DMS 273 (cell line): ENCODE data around the gene TNXB.
"Not testable (repeated sequence)": the region's sequence is repeated elsewhere in the genome, so short reads cannot be mapped to it uniquely, and the experiment has no call there.

Experiments used
- DNase-seq: peaks from one replicate; lab custom pipeline; 2025; ENCODE audit not compliant: unreplicated experiment; lab: John Stamatoyannopoulos, UW

The TNXB gene

DNA sequence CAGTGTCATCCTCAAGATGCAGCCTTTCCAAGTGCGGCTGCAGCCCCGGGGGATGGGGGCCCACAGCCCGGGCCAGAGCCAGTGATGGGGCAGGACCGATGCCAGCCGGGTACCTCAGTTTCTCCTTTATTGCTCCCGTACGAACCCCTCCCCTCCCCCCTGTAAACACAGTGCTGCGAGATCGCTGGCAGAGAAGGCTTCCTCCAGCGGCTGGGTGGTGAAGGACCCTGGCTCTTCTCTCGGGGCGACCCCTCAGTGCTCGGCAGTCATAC lies 68.2 kb downstream of the TNXB start:
- not testable (repeated sequence) for DNase-seq

DNA sequence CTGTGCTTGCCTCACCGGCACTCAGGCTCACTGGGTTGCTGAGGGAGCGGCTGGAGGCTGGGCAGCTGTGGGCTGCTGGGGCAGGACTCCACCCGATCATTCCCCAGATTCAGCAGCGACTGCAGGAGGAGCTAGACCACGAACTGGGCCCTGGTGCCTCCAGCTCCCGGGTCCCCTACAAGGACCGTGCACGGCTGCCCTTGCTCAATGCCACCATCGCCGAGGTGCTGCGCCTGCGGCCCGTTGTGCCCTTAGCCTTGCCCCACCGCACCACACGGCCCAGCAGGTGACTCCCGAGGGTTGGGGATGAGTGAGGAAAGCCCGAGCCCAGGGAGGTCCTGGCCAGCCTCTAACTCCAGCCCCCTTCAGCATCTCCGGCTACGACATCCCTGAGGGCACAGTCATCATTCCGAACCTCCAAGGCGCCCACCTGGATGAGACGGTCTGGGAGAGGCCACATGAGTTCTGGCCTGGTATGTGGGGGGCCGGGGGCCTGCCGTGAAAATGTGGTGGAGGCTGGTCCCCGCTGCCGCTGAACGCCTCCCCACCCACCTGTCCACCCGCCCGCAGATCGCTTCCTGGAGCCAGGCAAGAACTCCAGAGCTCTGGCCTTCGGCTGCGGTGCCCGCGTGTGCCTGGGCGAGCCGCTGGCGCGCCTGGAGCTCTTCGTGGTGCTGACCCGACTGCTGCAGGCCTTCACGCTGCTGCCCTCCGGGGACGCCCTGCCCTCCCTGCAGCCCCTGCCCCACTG lies 68.7 kb downstream of the TNXB start:
- not testable (repeated sequence) for DNase-seq

DNA sequence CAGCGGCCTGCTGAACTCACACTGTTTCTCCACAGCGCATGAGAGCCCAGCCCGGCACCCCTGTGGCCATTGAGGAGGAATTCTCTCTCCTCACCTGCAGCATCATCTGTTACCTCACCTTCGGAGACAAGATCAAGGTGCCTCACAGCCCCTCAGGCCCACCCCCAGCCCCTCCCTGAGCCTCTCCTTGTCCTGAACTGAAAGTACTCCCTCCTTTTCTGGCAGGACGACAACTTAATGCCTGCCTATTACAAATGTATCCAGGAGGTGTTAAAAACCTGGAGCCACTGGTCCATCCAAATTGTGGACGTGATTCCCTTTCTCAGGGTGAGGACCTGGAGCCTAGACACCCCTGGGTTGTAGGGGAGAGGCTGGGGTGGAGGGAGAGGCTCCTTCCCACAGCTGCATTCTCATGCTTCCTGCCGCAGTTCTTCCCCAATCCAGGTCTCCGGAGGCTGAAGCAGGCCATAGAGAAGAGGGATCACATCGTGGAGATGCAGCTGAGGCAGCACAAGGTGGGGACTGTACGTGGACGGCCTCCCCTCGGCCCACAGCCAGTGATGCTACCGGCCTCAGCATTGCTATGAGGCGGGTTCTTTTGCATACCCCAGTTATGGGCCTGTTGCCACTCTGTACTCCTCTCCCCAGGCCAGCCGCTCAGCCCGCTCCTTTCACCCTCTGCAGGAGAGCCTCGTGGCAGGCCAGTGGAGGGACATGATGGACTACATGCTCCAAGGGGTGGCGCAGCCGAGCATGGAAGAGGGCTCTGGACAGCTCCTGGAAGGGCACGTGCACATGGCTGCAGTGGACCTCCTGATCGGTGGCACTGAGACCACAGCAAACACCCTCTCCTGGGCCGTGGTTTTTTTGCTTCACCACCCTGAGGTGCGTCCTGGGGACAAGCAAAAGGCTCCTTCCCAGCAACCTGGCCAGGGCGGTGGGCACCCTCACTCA lies 69.5 kb downstream of the TNXB start:
- not testable (repeated sequence) for DNase-seq

DNA sequence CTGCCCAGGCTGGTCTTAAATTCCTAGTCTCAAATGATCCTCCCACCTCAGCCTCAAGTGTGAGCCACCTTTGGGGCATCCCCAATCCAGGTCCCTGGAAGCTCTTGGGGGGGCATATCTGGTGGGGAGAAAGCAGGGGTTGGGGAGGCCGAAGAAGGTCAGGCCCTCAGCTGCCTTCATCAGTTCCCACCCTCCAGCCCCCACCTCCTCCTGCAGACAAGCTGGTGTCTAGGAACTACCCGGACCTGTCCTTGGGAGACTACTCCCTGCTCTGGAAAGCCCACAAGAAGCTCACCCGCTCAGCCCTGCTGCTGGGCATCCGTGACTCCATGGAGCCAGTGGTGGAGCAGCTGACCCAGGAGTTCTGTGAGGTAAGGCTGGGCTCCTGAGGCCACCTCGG lies 70.3 kb downstream of the TNXB start:
- not testable (repeated sequence) for DNase-seq

DNA sequence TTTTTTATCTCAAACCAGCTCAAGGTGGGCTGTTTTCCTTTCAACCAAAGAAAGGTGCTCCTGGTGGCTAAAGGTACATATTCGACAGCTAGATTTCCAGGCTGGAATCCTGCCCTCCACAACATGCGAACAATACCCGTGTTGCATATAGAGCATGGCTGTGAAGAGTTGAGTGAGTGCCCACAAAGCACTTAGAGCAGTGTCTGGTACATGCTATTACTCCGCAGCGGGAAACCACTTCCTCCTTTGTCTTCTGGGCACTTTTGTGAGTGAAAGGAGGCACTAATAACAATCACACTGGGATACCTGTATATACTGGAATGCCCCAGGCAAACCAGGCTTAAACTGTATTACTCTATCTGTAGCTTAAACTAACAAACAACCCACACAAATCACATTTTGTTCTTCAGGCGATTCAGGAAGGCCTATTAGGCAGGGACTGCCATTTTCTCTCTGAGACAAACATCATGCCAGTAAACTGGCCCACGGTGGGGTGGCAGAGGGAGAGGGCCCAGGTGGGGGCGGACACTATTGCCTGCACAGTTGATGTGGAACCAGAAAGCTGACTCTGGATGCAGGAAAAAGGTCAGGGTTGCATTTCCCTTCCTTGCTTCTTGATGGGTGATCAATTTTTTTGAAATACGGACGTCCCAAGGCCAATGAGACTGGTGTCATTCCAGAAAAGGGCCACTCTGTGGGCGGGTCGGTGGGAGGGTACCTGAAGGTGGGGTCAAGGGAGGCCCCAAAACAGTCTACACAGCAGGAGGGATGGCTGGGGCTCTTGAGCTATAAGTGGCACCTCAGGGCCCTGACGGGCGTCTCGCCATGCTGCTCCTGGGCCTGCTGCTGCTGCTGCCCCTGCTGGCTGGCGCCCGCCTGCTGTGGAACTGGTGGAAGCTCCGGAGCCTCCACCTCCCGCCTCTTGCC lies 71.3 kb downstream of the TNXB start, which contains the start of gene CYP21A2:
CYP21A2 (plus strand) TSS at position 818 of the 927 bp plus-strand sequence; CDS start at position 826, 8 bp downstream.
- DNase-seq, result not testable (repeated sequence)

DNA sequence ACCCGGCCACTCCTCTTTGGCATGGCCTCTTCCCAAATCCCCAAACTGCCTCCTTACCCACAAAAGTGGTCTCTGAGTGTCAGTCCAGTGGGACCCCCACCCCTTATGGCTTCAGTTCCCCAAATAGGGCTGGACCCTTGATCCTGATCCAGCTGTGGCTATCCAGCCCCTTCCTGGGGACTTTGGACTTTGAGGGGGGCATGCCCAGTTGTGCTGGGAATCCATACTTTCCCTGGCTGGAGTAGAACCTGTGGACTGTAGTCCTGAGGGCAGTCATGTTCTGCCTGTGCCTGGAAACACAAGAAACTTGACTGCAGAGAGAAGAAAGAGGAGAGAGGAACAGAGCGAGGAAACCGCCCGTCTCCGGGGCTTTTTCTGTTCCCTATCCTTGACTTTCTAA lies 72.0 kb downstream of the TNXB start:
- DNase-seq, result not testable (repeated sequence)

DNA sequence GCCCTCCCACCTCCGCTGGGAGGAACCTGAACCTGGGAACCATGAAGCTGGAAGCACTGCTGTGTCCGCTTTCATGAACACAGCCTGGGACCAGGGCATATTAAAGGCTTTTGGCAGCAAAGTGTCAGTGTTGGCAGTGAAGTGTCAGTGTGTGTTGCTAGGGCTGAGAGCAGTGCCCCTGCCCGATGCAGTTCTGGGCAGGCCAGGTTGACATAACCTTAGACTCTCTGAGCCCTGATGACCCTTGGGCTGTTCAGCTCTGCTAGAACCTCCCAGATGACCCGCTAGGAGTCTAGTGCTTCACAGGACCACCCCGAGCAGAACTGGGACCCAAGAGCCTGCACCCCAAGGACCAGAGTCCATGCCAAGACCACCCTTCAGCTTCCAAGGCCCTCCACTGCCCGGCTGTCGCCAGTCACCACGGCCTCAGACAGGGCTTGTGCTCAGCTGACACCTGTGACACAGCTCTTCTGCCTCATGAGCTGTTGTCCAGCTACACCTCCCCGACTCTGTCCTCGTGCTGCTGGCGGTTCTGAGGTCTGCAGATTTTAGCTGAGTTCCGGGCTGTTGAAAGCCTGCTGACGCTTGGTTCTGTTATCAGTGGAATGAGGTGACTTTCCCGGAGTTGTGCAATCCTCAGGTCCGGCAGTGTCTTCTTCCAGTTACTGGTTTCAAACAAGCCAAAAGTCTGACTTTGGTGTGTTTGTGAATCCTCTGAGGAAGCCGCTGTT lies 73.7 kb downstream of the TNXB start:
- not testable (repeated sequence) for DNase-seq

DNA sequence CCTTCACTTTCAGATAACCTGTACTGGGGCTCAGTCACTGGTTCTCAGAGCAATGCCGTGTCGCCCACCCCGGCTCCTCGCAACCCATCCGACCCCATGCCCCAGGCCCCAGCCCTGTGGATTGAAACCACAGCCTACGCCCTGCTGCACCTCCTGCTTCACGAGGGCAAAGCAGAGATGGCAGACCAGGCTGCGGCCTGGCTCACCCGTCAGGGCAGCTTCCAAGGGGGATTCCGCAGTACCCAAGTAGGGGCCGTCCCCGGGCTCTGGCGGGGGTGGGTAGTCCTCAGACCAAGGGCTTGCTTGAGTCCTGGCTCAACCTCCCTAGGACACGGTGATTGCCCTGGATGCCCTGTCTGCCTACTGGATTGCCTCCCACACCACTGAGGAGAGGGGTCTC lies 79.6 kb downstream of the TNXB start:
- not testable (repeated sequence) for DNase-seq

DNA sequence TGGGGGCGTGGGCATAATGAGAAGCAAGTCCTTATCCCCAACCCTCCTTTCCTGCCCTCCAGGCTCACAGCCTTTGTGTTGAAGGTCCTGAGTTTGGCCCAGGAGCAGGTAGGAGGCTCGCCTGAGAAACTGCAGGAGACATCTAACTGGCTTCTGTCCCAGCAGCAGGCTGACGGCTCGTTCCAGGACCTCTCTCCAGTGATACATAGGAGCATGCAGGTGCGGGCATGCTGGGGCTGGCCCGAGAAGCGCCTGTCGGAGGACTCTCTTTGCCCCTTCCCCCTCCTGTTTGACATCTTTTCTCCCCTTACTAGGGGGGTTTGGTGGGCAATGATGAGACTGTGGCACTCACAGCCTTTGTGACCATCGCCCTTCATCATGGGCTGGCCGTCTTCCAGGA lies 80.5 kb downstream of the TNXB start:
- not testable (repeated sequence) for DNase-seq

DNA sequence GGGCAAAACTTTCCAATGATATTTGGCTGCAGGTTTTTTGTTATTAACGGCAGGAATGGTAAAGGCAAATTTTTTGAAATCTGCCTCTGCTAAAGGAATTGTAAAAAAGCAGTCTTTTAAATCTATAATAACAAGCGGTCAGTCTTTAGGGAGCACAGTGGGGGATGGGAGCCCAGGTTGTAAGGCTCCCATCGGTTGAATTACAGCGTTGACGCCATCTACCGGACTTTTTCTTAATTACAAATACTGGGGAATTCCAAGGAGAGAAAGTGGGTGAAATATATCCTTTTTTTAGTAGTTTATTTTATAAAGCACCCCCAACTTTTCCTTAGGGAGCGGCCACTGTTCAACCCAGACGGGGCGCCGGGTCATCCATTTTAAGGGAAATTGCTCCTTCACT lies 87.0 kb downstream of the TNXB start:
- DNase-seq, result not testable (repeated sequence)

DNA sequence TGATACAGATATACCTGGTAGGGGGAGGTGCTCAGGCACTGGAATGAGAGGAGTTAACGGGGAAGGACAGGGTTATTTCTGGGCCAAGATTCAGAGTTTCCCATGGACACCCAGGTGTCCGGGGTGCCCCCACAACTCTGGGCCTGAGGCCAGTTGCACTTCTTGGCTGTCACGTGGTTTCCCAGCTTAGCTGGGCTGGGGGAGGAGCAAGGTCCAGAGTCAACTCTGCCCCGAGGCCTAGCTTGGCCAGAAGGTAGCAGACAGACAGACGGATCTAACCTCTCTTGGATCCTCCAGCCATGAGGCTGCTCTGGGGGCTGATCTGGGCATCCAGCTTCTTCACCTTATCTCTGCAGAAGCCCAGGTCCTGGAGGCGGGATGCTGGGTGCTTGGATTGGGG lies 94.6 kb downstream of the TNXB start, which contains the start of gene C4B:
C4B (plus strand) TSS at position 249 of the 400 bp plus-strand sequence; CDS start at position 300, 51 bp downstream.
- not testable (repeated sequence) for DNase-seq

DNA sequence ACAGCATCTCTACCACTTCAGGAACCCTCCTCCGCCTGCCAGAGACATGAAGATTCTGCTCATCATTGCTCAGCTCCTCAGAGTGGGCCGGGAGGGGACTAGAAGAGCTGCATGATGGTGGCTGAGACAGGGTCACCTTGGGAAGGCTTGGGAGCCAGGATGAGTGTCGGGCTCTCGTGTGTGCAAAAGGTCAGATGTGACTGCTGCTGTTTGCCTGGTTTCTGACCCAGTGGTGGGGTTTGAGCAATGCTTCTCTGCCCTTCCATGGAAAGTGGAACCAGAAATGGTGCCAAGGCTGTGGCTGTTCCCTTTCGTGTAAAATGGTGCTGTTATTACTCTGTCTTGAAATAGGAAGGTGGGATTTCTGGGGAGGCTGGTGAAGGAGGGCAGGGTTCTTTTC lies 95.4 kb downstream of the TNXB start:
- DNase-seq, result not testable (repeated sequence)

DNA sequence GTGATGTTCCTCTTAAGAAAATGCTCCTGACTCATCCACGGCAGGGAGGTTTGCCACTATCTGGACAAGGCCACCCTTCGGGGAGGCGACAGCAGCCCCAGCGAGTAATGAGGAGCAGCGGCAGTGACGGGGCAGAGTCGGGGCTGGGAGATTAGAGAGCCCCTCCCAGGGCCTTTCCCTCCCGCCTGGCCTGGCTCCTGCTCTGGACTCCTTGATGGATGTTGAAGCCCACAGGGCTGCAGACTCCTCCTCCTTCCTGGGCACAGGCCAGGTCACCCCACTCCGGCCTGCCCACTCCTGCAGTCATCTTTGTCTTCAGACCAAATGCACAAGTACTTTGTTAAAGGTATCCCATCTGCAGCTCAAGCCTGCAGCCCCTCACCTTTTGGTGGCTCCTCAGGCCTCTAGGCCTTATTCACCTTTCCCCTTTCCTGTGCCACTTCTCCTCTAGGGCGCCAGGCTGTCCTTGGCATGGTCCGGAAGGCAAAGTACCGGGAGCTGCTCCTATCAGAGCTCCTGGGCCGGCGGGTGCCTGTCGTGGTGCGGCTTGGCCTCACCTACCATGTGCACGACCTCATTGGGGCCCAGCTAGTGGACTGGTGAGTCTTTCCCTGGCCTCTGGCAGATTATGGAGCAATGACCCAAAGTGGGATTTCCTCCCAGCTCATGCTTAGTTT lies 96.1 kb downstream of the TNXB start:
- DNase-seq, result not testable (repeated sequence)

DNA sequence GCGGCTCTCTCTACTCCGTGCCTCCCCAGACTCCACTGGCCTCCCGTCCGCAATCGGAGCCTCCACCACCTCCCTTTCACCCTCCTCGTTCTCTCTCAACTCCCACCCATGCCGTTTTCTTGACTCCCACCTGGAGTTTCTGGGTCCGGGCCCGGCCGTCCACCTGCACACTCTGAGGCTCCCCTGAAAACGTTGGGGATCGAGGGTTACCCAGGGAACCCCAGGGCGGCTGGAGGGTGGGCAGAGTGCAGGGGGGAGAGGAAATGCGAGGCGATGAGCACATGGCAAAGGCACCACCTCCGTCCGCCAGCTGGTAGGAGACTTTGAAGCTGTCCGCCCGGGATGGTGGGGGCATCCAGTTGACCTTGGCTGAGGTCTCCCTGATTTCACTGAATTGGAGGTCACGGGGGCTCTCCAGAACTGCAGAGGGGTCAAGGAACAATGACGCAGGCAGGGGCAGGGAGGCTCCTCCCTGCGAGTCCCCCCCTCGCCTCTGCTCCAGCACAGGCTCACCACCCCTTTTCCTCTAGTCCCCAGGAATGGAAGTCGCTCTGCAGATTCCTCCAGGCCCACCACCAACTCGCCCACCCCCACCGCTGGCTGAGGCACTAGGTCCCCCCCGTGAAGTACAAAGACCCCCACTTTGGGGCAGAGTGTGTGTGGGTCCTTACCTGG lies 98.1 kb downstream of the TNXB start:
- DNase-seq, result not testable (repeated sequence)

DNA sequence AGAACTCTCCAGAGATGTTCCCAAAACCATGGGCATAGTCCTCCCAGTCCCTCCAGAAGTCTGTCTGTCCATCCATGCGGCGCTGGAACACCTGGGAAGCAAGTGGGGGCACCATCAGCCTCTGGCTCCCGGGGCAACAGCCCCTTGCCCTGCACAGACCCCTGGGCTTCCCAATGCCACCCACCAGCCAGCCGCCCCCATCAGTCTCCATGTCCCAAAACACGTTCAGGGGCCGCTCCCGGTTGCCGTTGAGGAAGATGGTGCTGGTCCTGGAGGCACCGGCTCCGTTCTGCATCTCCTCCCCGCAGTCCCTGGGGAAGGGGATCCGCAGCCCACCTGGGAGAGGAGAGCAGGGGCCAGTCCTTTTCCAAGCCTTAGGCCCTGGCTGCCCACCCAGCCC lies 99.6 kb downstream of the TNXB start:
- DNase-seq, result not testable (repeated sequence)

DNA sequence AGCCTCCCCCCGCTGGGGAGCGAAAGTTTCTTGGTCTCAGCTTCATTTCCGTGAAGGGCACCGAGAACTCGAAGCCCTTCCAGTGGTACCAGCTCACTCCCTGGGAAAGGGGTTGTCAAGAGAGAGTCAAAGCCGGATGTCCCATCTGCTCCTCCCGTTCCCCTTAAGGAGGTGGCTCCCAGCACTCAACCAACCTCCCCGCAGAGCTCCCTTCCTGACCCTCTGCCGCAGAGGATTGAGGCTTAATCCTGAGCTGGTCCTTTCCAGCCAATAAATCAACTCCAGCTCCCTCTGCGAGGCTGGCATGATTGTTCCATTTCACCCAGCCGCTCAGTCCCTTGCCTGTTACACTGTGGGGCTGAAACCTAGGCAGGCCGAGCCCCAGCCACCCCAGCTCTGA lies 100.5 kb downstream of the TNXB start:
- DNase-seq, result not testable (repeated sequence)

DNA sequence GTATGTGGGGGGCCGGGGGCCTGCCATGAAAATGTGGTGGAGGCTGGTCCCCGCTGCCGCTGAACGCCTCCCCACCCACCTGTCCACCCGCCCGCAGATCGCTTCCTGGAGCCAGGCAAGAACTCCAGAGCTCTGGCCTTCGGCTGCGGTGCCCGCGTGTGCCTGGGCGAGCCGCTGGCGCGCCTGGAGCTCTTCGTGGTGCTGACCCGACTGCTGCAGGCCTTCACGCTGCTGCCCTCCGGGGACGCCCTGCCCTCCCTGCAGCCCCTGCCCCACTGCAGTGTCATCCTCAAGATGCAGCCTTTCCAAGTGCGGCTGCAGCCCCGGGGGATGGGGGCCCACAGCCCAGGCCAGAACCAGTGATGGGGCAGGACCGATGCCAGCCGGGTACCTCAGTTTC lies 101.1 kb downstream of the TNXB start:
- DNase-seq, result not testable (repeated sequence)

DNA sequence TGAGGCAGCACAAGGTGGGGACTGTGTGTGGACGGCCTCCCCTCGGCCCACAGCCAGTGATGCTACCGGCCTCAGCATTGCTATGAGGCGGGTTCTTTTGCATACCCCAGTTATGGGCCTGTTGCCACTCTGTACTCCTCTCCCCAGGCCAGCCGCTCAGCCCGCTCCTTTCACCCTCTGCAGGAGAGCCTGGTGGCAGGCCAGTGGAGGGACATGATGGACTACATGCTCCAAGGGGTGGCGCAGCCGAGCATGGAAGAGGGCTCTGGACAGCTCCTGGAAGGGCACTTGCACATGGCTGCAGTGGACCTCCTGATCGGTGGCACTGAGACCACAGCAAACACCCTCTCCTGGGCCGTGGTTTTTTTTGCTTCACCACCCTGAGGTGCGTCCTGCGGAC lies 102.1 kb downstream of the TNXB start:
- DNase-seq, result not testable (repeated sequence)

DNA sequence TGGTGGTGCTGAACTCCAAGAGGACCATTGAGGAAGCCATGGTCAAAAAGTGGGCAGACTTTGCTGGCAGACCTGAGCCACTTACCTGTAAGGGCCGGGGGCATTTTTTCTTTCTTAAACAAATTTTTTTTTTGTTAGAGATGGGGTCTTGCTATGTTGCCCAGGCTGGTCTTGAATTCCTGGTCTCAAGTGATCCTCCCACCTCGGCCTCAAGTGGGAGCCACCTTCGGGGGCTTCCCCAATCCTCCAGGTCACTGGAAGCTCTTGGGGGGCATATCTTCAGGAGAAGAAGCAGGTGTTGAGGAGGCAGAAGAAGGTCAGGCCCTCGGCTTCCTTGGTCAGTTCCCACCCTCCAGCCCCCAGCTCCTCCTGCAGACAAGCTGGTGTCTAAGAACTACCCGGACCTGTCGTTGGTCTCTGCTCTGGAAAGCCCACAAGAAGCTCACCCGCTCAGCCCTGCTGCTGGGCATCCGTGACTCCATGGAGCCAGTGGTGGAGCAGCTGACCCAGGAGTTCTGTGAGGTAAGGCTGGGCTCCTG lies 103.1 kb downstream of the TNXB start:
- DNase-seq, result not testable (repeated sequence)
